RCC 7860 (cell line): ENCODE measurements around the gene GPR78.
"Not testable (repeated sequence)": the region's sequence is repeated elsewhere in the genome, so short reads cannot be mapped to it uniquely, and the experiment has no call there.

Experiments used
- DNase-seq: peaks from one replicate; pipeline ENCODE4 v3.0.0-alpha.2; 2015; ENCODE audit warnings: low spot score
- FAIRE-seq: peaks from 2 replicates; lab custom pipeline; 2012; peaks lifted over from hg19 to GRCh38; lab: Jason Lieb, UNC

Gene GPR78

GRCh38 chr4:8560265-8561047 lies 19.7 kb upstream of the GPR78 start:
- DNase-seq (no peak), FAIRE-seq (no peak)

- no peak for DNase-seq
- FAIRE-seq: no peak
Measured at GRCh38 chr4:8564595-8564994, 15.6 kb upstream of the GPR78 start.

DNA sequence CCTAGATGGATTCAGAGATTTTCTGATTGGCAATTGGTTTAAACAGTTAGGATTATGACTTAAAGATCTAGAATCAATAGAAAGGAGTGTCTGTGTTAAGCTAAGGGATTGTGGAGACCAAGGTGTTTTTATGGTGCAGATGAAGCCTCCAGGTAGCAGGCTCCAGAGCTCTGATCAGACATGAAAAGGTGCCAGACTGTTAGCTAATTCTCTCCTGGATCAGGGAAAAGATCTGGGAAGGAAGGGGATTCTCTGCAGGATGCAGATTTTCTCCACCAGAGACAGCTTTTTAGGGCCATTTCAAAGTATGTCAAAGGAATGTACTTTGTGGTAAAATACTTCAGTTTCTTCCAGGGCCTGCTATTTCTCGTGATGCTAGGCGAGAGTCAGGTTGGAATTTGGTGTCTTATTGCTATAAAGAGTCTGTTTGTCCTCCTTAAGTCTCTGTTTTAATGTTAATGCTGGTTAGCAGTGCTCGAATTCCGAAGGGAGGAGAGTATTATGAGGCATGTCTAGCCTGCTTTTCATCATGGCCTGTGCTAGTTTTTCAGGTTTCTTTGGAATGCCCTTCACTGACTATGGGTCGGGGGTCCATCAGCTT lies 12.0 kb upstream of the GPR78 start:
- FAIRE-seq (no peak), DNase-seq (no peak)

GRCh38 chr4:8570201-8570600 lies 10.0 kb upstream of the GPR78 start:
- FAIRE-seq: peak; percentile 16
- no peak for DNase-seq

GRCh38 chr4:8571702-8572685 lies 8.2 kb upstream of the GPR78 start:
- no peak for DNase-seq
- no peak for FAIRE-seq

DNA sequence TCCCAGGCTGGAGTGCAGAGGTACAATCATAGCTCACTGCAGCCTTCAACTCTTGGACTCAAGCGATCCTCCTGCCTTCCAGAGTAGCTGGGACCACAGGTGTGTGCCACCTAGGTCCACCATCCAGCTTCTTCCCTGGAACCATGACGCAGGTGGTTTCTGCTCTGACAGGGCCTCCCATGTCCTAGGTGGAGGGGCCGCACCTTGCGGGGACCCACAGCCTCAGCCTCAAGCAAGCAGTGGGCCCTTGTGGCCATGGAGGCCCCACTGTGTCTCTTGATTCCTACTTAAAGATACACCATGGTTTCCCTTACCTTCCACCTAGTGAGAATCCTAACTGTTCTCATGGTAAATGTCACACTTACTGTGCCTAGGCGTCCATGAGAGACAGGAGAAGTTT lies 6.9 kb upstream of the GPR78 start:
- DNase-seq (no peak), FAIRE-seq (no peak)

GRCh38 chr4:8574796-8575370 lies 5.3 kb upstream of the GPR78 start:
- no peak for FAIRE-seq
- DNase-seq: no peak

DNA sequence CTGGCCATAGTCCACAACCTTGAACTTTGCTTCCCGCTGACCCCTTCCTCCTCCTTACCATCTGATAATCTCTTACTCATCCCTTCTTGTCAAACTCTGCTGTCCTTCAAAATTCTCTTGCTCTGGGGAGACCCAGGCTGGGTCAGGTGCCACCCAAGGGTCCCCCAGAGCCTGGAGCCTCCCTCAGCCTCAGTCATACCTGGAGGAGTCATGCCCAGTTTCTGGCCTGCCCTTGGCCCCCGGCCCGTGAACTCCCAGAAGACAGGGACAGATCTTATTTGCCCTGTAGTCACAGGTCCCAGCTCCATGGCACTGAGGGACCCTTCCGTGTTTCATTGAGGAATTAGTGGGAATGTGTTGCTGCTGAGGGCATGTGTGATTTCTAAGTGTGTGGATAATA lies 4.7 kb upstream of the GPR78 start:
- FAIRE-seq (no peak), DNase-seq (no peak)

DNA sequence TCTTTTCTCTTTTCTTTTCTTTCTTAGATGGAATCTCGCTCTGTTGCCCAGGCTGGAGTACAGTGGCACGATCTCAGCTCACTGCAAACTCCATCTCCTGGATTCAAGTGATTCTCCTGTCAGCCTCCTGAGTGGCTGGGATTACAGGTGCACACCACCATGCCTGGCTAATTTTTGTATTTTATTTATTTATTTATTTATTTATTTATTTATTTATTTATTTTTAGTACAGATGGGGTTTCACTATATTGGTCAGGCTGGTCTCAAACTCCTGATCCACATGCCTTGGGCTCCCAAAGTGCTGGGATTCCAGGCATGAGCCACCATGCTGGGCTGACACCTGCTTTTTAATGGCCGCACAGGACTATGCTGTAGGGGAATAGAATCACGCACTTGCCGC lies 3.6 kb upstream of the GPR78 start:
- FAIRE-seq, DNase-seq: not testable (repeated sequence)

DNA sequence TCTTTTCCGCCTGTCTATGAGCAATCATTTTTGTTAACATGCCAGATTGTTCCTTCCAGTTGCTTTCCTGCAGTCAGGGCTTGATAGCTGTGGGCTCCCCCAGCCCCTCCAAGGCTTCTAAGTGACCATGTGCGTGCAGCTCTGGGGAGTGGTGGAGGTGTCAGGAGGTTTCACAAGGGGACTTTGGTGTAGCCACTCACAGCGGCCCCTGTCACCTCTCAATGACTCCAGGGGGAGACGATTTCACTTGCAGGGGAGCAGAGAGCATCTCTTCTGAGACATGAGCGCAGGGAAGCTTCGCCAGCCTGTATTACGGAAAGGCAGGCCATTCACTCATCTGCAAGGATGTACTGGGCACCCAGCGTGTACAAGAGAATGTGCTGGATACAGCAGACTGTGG lies 3.1 kb upstream of the GPR78 start:
- DNase-seq: no peak
- FAIRE-seq: no peak

DNA sequence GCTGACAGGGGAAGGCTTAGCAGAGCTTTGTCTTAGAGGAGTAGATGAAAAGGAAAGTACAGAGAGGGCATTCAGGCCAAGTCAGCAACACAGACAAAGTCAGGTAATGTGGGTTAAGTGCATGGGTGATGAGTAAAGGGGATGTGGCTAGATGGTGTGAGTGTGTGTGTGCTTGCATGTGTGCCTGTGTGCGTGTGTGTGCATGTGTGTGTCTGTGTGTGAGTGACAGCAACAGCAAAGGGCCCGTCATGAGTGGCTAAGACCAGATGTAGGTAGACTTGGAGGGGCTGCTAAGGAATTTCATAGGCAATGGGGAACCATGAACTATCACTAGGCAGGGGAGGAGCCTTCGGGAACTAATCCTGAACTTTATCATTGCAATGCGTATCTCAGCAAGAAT lies 2.2 kb upstream of the GPR78 start:
- FAIRE-seq (no peak), DNase-seq (no peak)

DNA sequence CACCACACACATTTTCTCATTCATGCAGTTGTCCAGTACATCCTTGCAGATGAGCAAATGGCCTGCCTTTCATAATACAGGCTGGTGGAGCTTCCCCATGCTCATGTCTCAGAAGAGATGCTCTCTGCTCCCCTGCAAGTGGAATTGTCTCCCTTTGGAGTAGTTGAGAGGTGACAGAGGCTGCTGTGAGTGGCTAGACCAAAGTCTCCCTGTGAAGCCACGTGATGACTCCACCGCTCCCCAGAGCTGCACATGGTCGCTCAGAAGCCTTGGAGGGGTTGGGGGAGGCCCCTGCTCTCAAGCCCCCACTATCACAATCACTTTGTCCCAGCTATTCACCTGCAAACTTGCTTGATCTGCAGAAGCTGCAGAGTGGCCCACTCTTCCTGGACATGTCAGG lies 1.5 kb upstream of the GPR78 start:
- no peak for DNase-seq
- no peak for FAIRE-seq

- FAIRE-seq (no peak), DNase-seq (no peak)
Measured at GRCh38 chr4:8579526-8580320, 469 bp upstream of the GPR78 start.

- FAIRE-seq (no peak), DNase-seq (no peak)
Measured at GRCh38 chr4:8581094-8581861, 1.1 kb downstream of the GPR78 start.

DNA sequence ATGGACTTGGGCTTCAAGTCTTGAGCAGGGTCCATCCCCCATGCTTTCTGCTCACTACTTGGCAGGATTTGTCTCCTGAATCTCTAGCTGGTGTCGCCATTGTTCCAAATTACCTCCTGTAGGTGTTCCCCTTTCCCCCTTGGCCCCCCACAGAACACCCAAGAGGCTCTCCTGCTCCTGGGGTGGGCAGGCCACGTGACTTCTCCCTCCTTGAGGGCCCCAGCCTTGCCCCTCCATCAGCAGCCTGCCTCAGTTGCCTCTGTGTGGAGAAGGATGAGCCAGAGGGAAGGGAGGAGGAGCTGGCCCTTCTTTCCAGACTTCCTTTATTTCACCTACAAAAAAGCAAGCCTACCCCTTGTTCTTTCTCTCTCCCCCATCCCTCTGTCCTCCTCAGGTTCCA lies 1.8 kb downstream of the GPR78 start:
- FAIRE-seq (no peak), DNase-seq (no peak)

- DNase-seq: no peak
- FAIRE-seq: no peak
Measured at GRCh38 chr4:8582436-8582835, 2.2 kb downstream of the GPR78 start.

DNA sequence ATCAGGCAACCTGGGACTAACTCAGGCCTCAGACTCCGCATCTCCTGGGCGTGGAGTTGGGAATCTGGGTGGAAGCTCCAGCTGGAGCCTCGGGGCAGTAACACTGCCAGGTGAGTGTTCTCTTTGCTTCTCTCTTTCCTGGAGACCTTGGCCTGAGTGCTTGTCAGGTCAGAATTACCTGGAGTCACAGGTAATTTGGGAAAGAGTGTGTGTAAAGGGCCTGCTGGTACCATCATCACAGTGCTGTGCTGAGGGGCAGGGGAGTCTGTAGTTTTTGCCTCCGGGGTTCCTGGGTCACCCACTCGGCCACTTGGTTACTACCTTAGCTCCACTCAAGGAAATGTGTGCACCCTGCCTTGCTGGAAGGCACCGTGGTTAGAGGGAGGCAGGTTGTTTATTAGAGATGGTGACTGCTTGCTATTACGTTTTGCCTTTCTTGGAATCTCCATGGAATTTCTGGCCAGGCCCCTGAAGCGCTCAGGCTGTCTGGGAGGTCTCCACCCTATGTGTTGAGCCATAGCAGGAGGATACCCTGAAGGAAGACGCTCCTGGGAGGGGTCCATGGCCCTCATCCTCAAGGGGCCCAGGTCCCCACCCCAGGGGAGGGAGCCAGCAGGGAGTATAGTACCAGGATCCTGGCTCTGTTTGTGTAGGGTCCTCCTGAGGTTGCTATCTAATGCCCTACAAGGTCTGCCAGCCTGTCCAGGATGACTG lies 2.9 kb downstream of the GPR78 start:
- FAIRE-seq (no peak), DNase-seq (no peak)

DNA sequence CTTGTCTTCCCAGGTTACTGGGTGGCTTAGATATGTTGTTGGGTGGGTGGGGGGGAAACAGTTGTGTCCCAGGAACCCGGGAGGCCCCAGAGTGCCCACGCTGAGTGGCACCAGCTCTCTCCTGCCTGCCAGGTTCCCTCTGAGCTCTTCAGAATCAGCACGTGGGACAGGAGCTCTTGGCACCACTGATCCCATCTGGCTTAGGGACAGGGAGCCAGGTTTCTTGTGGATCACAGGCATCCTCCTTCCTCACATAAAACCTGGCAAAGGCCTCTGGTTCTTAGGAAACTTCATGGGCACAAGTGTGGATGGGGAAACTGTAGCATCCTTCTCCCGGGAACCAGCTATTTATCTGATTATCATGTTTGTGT lies 3.4 kb downstream of the GPR78 start:
- FAIRE-seq: no peak
- no peak for DNase-seq

GRCh38 chr4:8585186-8585585 lies 5.0 kb downstream of the GPR78 start:
- DNase-seq (no peak), FAIRE-seq (no peak)
